ENCODE data around the gene AARS2.

The AARS2 gene

GRCh38 chr6:44256775-44257024 lies 56.4 kb downstream of the AARS2 start:
- DNase-seq: no peak
- Histone ChIP-seq H3K4me3 (ENCODE audit: low read depth, low read length) (peak overlapping the region; percentile 81), H3K36me3 (replicated peaks) (peaks cover 45% of the 10 kb centered on the region), H3K27ac (peak overlapping the region; percentile 62), H3K27me3 (replicated peaks) (no peaks in the 10 kb centered on the region)
- in situ Hi-C loops (cut with HindIII; ENCODE audit: low pct_ligation_motif_present, low sequenced_read_pairs): no loop called here
- TF ChIP-seq CTCF (IDR thresholded peaks at IDR 0.05; ENCODE audit: low read depth, low read length, missing control alignments): no peak

GRCh38 chr6:44255871-44256774 lies 57.0 kb downstream of the AARS2 start:
- Histone ChIP-seq H3K27ac (peak overlapping the region; percentile 62), H3K36me3 (replicated peaks) (peaks cover 51% of the 10 kb centered on the region), H3K27me3 (replicated peaks) (no peaks in the 10 kb centered on the region), H3K4me3 (ENCODE audit: low read depth, low read length) (peak overlapping the region; percentile 81)
- DNase-seq: no peak
- in situ Hi-C loops (cut with HindIII; ENCODE audit: low pct_ligation_motif_present, low sequenced_read_pairs): no loop called here
- no peak for TF ChIP-seq CTCF (IDR thresholded peaks at IDR 0.05; ENCODE audit: low read depth, low read length, missing control alignments)

- in situ Hi-C loops (cut with HindIII; ENCODE audit: low pct_ligation_motif_present, low sequenced_read_pairs): no loop called here
Observed at GRCh38 chr6:44255105-44255808, 57.9 kb downstream of the AARS2 start.

GRCh38 chr6:44254191-44255104 lies 58.7 kb downstream of the AARS2 start:
- Histone ChIP-seq H3K4me3 (ENCODE audit: low read depth, low read length) (no peak overlapping the region), H3K27ac (no peak overlapping the region), H3K27me3 (replicated peaks) (no peaks in the 10 kb centered on the region), H3K36me3 (replicated peaks) (peaks cover 68% of the 10 kb centered on the region)
- DNase-seq: no peak
- in situ Hi-C loops (cut with HindIII; ENCODE audit: low pct_ligation_motif_present, low sequenced_read_pairs): no loop called here
- TF ChIP-seq CTCF (IDR thresholded peaks at IDR 0.05; ENCODE audit: low read depth, low read length, missing control alignments): no peak

More at GRCh38 chr6:44255105-44255808, 57.9 kb downstream of the AARS2 start:
- no peak overlapping the region for H3K27ac ChIP-seq
- H3K4me3 ChIP-seq (ENCODE audit: low read depth, low read length): no peak overlapping the region
- DNase-seq: no peak
- H3K27me3 ChIP-seq (replicated peaks): no peaks in the 10 kb centered on the region
- no peak for TF ChIP-seq CTCF (IDR thresholded peaks at IDR 0.05; ENCODE audit: low read depth, low read length, missing control alignments)
- H3K36me3 ChIP-seq (replicated peaks): peaks cover 59% of the 10 kb centered on the region

GRCh38 chr6:44253307-44254101 lies 59.6 kb downstream of the AARS2 start:
- H3K27me3 ChIP-seq (replicated peaks): no peaks in the 10 kb centered on the region
- in situ Hi-C loops (cut with HindIII; ENCODE audit: low pct_ligation_motif_present, low sequenced_read_pairs): no loop called here
- H3K27ac ChIP-seq: no peak overlapping the region
- DNase-seq: peak; percentile 21
- no peak overlapping the region for H3K4me3 ChIP-seq (ENCODE audit: low read depth, low read length)
- H3K36me3 ChIP-seq (replicated peaks): peaks cover 74% of the 10 kb centered on the region
- peak; percentile 68 for TF ChIP-seq CTCF (IDR thresholded peaks at IDR 0.05; ENCODE audit: low read depth, low read length, missing control alignments)

Data from brain microvascular endothelial cell (primary cell).